Daoy (cell line): Measurements from ENCODE around the gene XYLT1. TPM values are rescaled to one million over a fixed set of nuclear protein-coding genes. Genes with fewer than 3 reads are reported as not detected.
"Not testable (repeated sequence)": the region's sequence is repeated elsewhere in the genome, so short reads cannot be mapped to it uniquely, and the experiment has no call there.

Source experiments
- DNase-seq: peaks from one replicate; pipeline ENCODE4 v3.0.0-alpha.2; 2015; ENCODE audit warnings: low read depth
- total RNA-seq: library from RNA; depleted of rRNA; stranded (reverse); fragments of >200 nt; shearing (Covaris generic); gene quantifications from 2 replicates; pipeline ENCODE4 v1.2.3, GENCODE V29; 2014; rRNA removed

XYLT1 gene
- 3.8 and 6.9 TPM in 2 replicates for total RNA-seq

- DNase-seq = peak; percentile 92
Observed at GRCh38 chr16:17470908-17471718, at the start of gene XYLT1. Gene XYLT1, minus strand, starts transcription at chr16:17470960. Its CDS starts 164 bp downstream, at chr16:17470796.

GRCh38 chr16:17520111-17520510 lies 49.4 kb upstream of the XYLT1 start:
- DNase-seq = no peak

- DNase-seq = peak; percentile 12
Observed at GRCh38 chr16:17519101-17519955, 48.6 kb upstream of the XYLT1 start.

- DNase-seq = peak; percentile 23
Observed at GRCh38 chr16:17518441-17518840, 47.7 kb upstream of the XYLT1 start.

GRCh38 chr16:17515421-17516210 lies 44.9 kb upstream of the XYLT1 start:
- peak; percentile 59 for DNase-seq

- no peak for DNase-seq
Observed at GRCh38 chr16:17512636-17513220, 42.0 kb upstream of the XYLT1 start.

- DNase-seq = no peak
Observed at GRCh38 chr16:17511340-17511739, 40.6 kb upstream of the XYLT1 start.

GRCh38 chr16:17510567-17510966 lies 39.8 kb upstream of the XYLT1 start:
- no peak for DNase-seq

- no peak for DNase-seq
Observed at GRCh38 chr16:17509194-17509593, 38.4 kb upstream of the XYLT1 start.

GRCh38 chr16:17508303-17508702 lies 37.5 kb upstream of the XYLT1 start:
- DNase-seq = no peak

- not testable (repeated sequence) for DNase-seq
Observed at GRCh38 chr16:17507516-17507915, 36.8 kb upstream of the XYLT1 start.

GRCh38 chr16:17505828-17506227 lies 35.1 kb upstream of the XYLT1 start:
- DNase-seq = not testable (repeated sequence)

- DNase-seq = no peak
Observed at GRCh38 chr16:17504050-17504449, 33.3 kb upstream of the XYLT1 start.

- no peak for DNase-seq
Observed at GRCh38 chr16:17503331-17503730, 32.6 kb upstream of the XYLT1 start.

GRCh38 chr16:17501321-17501720 lies 30.6 kb upstream of the XYLT1 start:
- DNase-seq = no peak

- DNase-seq = no peak
Observed at GRCh38 chr16:17499223-17499902, 28.6 kb upstream of the XYLT1 start.

- DNase-seq = peak; percentile 32
Observed at GRCh38 chr16:17497648-17498047, 26.9 kb upstream of the XYLT1 start.

GRCh38 chr16:17496891-17497290 lies 26.1 kb upstream of the XYLT1 start:
- DNase-seq = no peak

GRCh38 chr16:17493012-17493411 lies 22.3 kb upstream of the XYLT1 start:
- DNase-seq = no peak

GRCh38 chr16:17491140-17491662 lies 20.4 kb upstream of the XYLT1 start:
- DNase-seq = no peak

GRCh38 chr16:17488506-17488905 lies 17.7 kb upstream of the XYLT1 start:
- no peak for DNase-seq
